Suprapubic skin (tissue), 4 donors: Measurements from ENCODE around the gene PLA2G4B. TPM values are rescaled to one million over a fixed set of nuclear protein-coding genes. Genes with fewer than 3 reads are reported as not detected.

Experiments
- DNase-seq, 2 donors: peaks; one replicate each; pipeline ENCODE4 v3.0.0-alpha.2; 2019; ENCODE audit warnings: low spot score in 2 of 2
- H3K27ac ChIP-seq: fragments of 200-600 bp; sonication (generic); one replicate; pipeline ENCODE4 v1.5.1; 2019
- H3K27me3 ChIP-seq: fragments of 200-600 bp; sonication (generic); one replicate; pipeline ENCODE4 v1.5.1; 2019
- H3K36me3 ChIP-seq: fragments of 200-600 bp; sonication (generic); one replicate; pipeline ENCODE4 v1.5.1; 2019
- H3K4me1 ChIP-seq: fragments of 200-600 bp; sonication (generic); one replicate; pipeline ENCODE4 v1.5.1; 2019
- H3K4me3 ChIP-seq: fragments of 200-600 bp; sonication (generic); one replicate; pipeline ENCODE4 v1.5.1; 2019; ENCODE audit warnings: mild to moderate bottlenecking
- H3K9me3 ChIP-seq: fragments of 200-600 bp; sonication (generic); one replicate; pipeline ENCODE4 v1.5.1; 2019
- CTCF ChIP-seq, 2 donors: fragments of 200-600 bp in 1 of 2; fragments of 450-650 bp in 1 of 2; sonication (generic) in 1 of 2; IDR thresholded peaks; one replicate each; pipeline ENCODE4 v1.5.1; 2016 to 2019; ENCODE audit warnings: antibody characterized with exemption in 2 of 2, mild to moderate bottlenecking in 1 of 2, moderate library complexity in 1 of 2
- EP300 ChIP-seq: sonication (generic); formaldehyde crosslinking; IDR thresholded peaks from one replicate; pipeline ENCODE4 v1.6.1; 2017; ENCODE audit warnings: antibody characterized with exemption
- POLR2A ChIP-seq, 2 donors: fragments of 450-650 bp; IDR thresholded peaks; one replicate each; pipeline ENCODE4 v1.6.1; 2017; ENCODE audit warnings: antibody characterized with exemption in 2 of 2, mild to moderate bottlenecking in 2 of 2, moderate library complexity in 2 of 2
- POLR2AphosphoS5 ChIP-seq, 3 donors: sonication (generic); formaldehyde crosslinking; IDR thresholded peaks; one replicate each; pipeline ENCODE4 v1.6.1; 2017; ENCODE audit warnings: antibody characterized with exemption in 3 of 3
- WGBS: methylation state at CpG from one replicate; pipeline ENCODE4 v1.1.5; 2018; 5-methylcytosine and 5-hydroxymethylcytosine counted together
- total RNA-seq, 4 donors: library from RNA; depleted of rRNA; stranded (reverse); fragments of >200 nt; gene quantifications; one replicate each; pipeline ENCODE4 v1.1.0, GENCODE V29; 2016

Gene PLA2G4B
- total RNA-seq, 4 donors from 2014 or later: 59.7 to 195 (median 73.7) TPM

GRCh38 chr15:41841131-41841530 is 2.5 kb downstream of the PLA2G4B start:
- Histone ChIP-seq H3K27me3 (no peaks in the 10 kb centered on the region), H3K4me1 (peaks cover 49% of the 10 kb centered on the region), H3K36me3 (peaks cover 49% of the 10 kb centered on the region), H3K9me3 (no peaks in the 10 kb centered on the region), H3K27ac (no peak overlapping the region), H3K4me3 (no peak overlapping the region)
- TF ChIP-seq POLR2A (IDR thresholded peaks at IDR 0.05) (no peak), POLR2AphosphoS5 (IDR thresholded peaks at IDR 0.05) (no peak), CTCF (IDR thresholded peaks at IDR 0.05) (no peak), EP300 (no peak)
- no peak for DNase-seq
- WGBS: 94% methylated on average over 6 of the region's 10 CpGs

GRCh38 chr15:41842229-41842628 is 3.6 kb downstream of the PLA2G4B start:
- no peak for DNase-seq
- H3K36me3 ChIP-seq: peaks cover 49% of the 10 kb centered on the region
- 58% methylated on average over 12 of the region's 12 CpGs for WGBS

GRCh38 chr15:41843571-41843970 is 4.9 kb downstream of the PLA2G4B start:
- 89% methylated on average over 6 of the region's 10 CpGs for WGBS

More at GRCh38 chr15:41842229-41842628, 3.6 kb downstream of the PLA2G4B start:
- TF ChIP-seq POLR2A (IDR thresholded peaks at IDR 0.05): no peak
- TF ChIP-seq CTCF (IDR thresholded peaks at IDR 0.05): no peak
- no peak for TF ChIP-seq EP300
- no peak for TF ChIP-seq POLR2AphosphoS5 (IDR thresholded peaks at IDR 0.05)
- no peak overlapping the region for H3K4me3 ChIP-seq
- no peaks in the 10 kb centered on the region for H3K9me3 ChIP-seq
- peaks cover 42% of the 10 kb centered on the region for H3K4me1 ChIP-seq
- H3K27me3 ChIP-seq: no peaks in the 10 kb centered on the region
- no peak overlapping the region for H3K27ac ChIP-seq

GRCh38 chr15:41844814-41845213 is 6.2 kb downstream of the PLA2G4B start:
- H3K36me3 ChIP-seq: peaks cover 65% of the 10 kb centered on the region
- no peak overlapping the region for H3K27ac ChIP-seq
- WGBS: 83% methylated on average over 1 of the region's 12 CpGs
- no peaks in the 10 kb centered on the region for H3K9me3 ChIP-seq
- peaks cover 44% of the 10 kb centered on the region for H3K4me1 ChIP-seq
- TF ChIP-seq POLR2AphosphoS5 (IDR thresholded peaks at IDR 0.05) (no peak), POLR2A (IDR thresholded peaks at IDR 0.05) (no peak), CTCF (IDR thresholded peaks at IDR 0.05) (no peak), EP300 (no peak)
- no peak overlapping the region for H3K4me3 ChIP-seq
- H3K27me3 ChIP-seq: no peaks in the 10 kb centered on the region
- no peak for DNase-seq

More at GRCh38 chr15:41843571-41843970, 4.9 kb downstream of the PLA2G4B start:
- Histone ChIP-seq H3K27ac (no peak overlapping the region), H3K4me1 (peaks cover 44% of the 10 kb centered on the region), H3K27me3 (no peaks in the 10 kb centered on the region), H3K4me3 (no peak overlapping the region), H3K9me3 (no peaks in the 10 kb centered on the region), H3K36me3 (peaks cover 61% of the 10 kb centered on the region)
- DNase-seq: no peak
- TF ChIP-seq CTCF (IDR thresholded peaks at IDR 0.05): no peak
- no peak for TF ChIP-seq POLR2A (IDR thresholded peaks at IDR 0.05)
- TF ChIP-seq POLR2AphosphoS5 (IDR thresholded peaks at IDR 0.05): no peak
- no peak for TF ChIP-seq EP300

- Histone ChIP-seq H3K4me3 (no peak overlapping the region), H3K27ac (no peak overlapping the region), H3K9me3 (no peaks in the 10 kb centered on the region), H3K27me3 (peaks cover 3% of the 10 kb centered on the region), H3K36me3 (peaks cover 59% of the 10 kb centered on the region), H3K4me1 (peaks cover 40% of the 10 kb centered on the region)
- no peak for TF ChIP-seq POLR2AphosphoS5 (IDR thresholded peaks at IDR 0.05)
- no peak for TF ChIP-seq EP300
- TF ChIP-seq CTCF (IDR thresholded peaks at IDR 0.05): no peak
- TF ChIP-seq POLR2A (IDR thresholded peaks at IDR 0.05): no peak
- WGBS: 89% methylated on average over 14 of the region's 14 CpGs
- DNase-seq: no peak
Measured at GRCh38 chr15:41847206-41847605, 8.6 kb downstream of the PLA2G4B start.
